GM18868 (cell line): ENCODE measurements around the gene PARP4.
"Not testable (repeated sequence)": the region's sequence is repeated elsewhere in the genome, so short reads cannot be mapped to it uniquely, and the experiment has no call there.

Experiments
- ATAC-seq: cut with Tn5 transposase; IDR thresholded peaks from one replicate; pipeline ENCODE4 v1.9.1; 2021; ENCODE audit warnings: mild to moderate bottlenecking, moderate library complexity; ENCODE audit not compliant: unreplicated experiment

Gene PARP4

DNA sequence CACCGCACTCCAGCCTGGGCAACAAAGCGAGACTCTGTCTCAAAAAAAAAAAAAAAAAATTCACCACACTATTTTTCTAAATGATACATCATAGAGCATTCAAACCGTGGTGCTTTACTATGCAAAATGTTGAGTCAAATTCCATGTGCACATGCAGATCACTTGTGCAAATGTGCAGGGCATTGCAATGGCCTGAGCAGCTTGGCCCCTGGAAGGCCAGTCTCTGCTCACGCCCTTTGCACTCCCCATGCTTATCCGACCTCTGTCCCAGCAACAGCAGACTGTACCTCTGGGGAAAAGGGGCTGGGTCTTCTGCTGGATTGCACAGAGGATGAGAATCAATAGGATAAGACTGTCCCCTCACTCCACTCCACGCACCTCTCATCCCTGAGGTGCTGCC is 58.5 kb downstream of the PARP4 start:
- ATAC-seq: no peak

- no peak for ATAC-seq
These were observed 60.5 kb downstream of the PARP4 start for GRCh38 chr13:24452044-24452443.

GRCh38 chr13:24450530-24450929 is 62.0 kb downstream of the PARP4 start:
- no peak for ATAC-seq

DNA sequence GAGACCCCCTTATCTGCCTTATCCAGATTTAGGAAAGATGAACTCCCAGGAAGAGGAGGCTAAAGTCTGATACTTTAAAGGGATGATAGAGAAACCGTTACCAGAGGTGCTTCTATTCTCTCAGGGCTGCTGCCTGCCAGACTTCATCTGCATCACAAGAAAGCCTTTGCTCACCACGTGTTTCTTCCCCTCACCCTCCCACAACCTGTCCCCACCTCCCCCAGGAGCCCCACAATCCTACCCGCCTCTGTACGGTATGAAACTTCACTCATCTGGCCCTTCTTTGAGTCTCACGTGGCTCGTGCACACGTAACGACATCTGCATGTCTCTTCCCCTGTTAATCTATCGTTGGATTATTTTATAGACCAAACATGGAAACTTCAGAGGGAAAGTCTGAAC is 67.7 kb downstream of the PARP4 start:
- not testable (repeated sequence) for ATAC-seq

DNA sequence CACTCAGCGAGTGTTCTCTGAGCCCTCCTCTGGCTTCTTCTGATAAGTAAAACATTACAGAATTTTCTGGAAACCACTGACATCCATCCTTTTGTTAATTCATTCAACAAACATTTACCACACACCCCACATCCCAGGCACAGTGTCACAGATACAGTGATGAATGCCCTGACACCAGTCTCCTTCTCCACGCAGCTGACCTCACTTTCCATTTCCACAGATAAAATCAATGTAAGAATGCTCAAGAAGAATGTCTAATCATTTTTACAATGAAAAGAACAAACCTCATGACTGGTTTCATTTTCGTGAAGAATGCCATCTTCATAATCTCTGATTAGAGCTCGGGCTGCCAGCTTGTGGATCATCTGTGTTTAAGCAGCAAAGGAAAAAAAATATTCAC is 69.2 kb downstream of the PARP4 start:
- no peak for ATAC-seq

- ATAC-seq: not testable (repeated sequence)
These were observed 86.5 kb downstream of the PARP4 start for GRCh38 chr13:24426045-24426444.

DNA sequence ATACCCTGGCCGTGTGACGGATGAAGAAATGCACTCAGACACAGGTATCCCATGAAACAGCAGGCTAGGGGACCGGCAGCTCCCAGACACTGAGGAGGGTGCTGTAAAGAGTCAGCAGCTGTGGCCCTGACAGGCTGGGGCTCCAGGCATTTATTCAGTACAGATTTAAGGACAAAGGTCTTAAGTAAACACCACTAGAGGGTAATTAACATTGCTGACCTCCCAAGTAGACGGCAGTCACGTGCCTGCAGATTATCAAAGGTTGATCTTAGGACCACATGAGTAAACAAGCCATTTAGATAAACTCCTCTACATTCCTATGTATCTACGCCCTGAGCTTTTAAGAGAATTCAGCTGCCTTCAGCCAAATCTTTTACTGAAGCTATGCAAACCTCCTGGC is 92.9 kb downstream of the PARP4 start:
- not testable (repeated sequence) for ATAC-seq

- ATAC-seq: no peak
These were observed 104.7 kb downstream of the PARP4 start for GRCh38 chr13:24407844-24408243.

DNA sequence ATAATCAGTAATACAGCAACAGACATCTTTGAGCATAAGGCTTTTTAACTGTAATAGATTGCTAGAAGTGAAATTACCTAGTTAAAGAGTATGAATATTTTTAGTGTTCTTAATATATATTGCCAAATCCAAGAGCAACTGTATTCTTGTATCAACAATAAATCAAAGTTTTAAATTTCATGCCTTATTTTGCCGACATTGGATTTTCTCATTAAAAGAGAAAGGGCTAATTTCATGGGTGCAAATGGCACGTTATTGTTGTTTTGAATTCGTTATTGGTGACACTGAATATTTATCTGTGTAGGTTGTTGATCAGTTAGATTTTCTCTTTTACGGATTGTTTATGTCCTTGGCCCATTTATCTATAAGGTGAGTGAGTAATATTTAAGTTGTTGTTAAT is 106.1 kb downstream of the PARP4 start:
- no peak for ATAC-seq

DNA sequence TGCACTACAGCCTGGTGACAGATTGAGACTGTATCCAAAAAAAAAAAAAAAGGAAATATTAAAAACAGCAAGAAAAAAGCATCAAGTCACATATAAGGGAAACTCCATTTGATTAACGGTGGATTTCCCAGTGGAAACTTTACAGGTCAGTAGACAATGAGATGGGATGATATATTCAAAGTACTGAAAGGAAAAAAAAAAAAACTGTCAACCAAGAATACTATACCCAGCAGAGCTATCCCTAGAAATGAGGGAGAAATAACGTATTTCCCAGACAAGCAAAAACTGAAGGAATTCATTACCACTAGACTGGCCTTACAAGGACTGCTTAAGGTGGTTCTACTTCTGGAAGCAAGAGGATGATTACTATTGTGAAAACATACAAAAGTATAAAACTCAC is 115.8 kb downstream of the PARP4 start:
- no peak for ATAC-seq

DNA sequence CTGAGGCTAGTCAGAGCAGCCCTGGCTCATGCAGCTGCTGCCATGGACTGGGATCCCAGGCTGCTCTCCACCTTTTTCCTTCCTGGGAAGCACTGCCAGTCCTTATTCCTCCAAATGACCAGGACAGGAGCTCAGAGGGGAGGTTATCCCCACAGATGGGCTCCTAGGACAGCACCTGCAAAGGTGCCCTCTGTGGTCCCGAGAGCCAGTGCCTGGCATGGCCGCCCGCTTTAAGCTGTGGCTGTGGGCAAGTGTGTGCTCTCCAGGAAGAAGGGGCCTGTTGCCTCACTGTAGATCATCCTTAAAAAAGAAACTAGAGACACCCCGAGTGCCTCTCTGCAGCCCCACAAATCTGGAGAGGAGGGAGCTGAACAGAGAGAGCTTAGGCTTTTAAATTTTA is 119.6 kb downstream of the PARP4 start:
- no peak for ATAC-seq

- ATAC-seq: not testable (repeated sequence)
These were observed 120.6 kb downstream of the PARP4 start for GRCh38 chr13:24391771-24392683.

- ATAC-seq: not testable (repeated sequence)
These were observed 121.8 kb downstream of the PARP4 start for GRCh38 chr13:24390795-24391194.

GRCh38 chr13:24389506-24389905 is 123.1 kb downstream of the PARP4 start:
- no peak for ATAC-seq

- ATAC-seq: not testable (repeated sequence)
These were observed 123.8 kb downstream of the PARP4 start for GRCh38 chr13:24388743-24389142.

DNA sequence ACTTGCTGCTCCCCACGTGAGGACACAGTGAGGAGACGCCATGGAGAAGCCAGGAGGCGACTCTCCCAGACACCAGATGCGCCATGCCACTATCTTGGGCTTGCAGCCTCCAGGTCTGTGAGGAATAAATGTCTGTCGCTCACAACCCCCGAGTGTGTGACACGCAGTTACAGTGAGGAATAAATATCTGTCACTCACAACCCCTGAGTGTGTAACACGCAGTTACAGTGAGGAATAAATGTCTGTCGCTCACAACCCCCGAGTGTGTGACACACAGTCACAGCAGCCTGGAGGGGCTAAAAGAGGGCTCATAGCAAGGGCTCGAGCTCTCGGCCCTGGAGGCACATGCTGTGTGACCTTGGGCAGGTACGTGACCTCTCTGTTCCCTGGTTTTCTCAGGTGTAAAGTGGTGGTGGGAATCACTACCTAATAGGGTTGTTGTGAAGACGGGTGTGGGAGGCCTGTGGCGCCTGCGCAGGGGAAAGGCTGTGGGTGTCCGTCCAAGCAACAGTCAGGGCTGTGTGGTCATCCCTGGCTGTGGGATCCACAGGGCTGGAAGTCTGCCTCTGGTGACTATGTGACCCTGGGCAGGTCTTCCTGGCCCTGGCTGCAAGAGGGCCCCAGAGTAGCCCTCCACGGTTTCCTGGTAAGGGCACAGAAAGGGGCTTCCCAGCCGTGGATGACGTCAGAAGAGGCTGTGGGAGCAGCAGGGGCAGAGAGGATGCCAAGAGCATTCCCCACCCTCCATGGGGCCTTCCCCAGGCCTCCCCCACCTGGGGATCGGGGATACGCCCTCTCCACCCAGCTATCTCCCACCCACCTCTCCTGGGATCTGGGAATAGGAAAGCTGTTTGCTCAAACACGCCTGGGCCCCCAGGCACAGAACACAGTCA is 125.5 kb downstream of the PARP4 start:
- ATAC-seq: no peak

DNA sequence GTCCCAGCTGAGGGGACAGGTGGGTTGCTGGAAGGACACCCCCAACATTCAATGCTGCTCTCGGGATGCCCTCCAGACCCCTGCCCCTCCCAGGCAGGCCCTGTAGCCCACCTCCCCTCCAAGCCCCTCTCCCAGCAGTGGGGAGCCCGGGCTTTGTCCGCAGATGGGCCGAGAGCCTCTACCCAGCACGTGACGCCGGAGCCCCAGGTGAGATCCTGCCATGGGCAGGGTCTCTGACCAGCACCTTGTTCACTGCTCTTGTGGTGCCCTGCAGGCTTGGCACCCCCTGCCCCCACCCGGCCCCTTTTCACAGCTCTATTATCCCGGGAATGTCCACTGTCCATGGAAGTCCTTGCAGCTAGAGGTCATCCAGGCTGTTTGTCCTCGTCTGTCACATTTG is 126.7 kb downstream of the PARP4 start:
- no peak for ATAC-seq

GRCh38 chr13:24384946-24385345 is 127.6 kb downstream of the PARP4 start:
- not testable (repeated sequence) for ATAC-seq

DNA sequence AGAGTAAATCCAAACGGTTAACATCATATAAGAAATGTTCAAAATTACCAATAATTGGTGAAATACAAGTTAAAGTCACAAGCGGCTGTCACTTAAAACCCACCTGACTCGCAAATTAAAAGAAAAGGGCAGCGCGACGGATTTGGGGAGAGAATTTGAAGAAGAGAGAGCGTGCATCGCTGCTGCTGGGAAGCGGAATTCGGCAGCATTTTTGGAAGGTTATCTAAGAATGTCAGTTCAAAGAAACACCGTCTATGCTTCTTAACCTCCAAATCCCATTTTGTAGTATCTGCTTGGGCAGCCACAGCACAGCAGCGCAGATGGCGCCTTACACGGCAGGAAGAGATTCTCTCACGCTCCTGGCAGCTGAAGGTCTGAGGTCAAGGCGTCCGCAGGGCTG is 128.5 kb downstream of the PARP4 start:
- ATAC-seq: not testable (repeated sequence)

DNA sequence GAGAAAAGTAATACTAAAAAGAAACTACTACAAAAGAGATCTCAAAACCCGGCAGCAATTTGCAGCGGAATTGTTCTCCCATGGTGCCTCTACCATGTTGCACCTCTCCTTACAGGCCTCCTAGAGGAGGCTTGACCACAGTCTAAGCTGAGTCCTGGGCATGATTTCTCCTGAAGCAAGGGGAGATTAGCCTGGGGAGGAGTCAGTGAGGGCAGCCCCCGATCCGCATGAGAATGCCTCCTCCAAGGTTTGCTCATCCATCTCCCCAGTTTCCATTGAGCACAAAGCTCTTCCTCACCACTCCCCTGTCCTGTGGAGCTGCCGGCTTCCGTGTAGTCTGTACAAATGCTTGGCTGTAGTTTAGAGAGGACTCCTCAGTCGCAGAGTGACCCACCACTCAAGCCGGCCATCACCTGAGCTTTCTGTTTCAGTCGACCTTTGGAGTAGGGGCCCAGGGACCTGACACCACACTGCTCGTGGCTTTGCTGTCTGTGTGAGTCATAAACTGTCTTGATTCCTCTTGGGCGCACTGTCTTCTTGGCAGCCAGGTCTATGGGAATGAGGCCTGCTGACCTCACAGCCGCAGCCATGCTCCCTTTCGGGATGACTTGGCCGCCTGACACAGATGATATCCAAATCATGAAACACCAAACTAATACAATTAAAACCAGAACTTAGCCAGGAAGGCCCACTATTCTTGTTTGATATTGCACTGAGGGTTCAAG is 130.9 kb downstream of the PARP4 start:
- ATAC-seq: no peak

- ATAC-seq: not testable (repeated sequence)
These were observed 131.7 kb downstream of the PARP4 start for GRCh38 chr13:24380881-24381280.
